HEK293T (cell line): ENCODE results near the gene DENND1B.

Experiments
- BHLHE40 ChIP-seq: fragments of 450-650 bp; IDR thresholded peaks from 2 replicates; pipeline ENCODE4 v1.6.1; 2016; ENCODE audit warnings: mild to moderate bottlenecking, moderate library complexity, borderline replicate concordance
- ELF4 ChIP-seq: fragments of 450-650 bp; IDR thresholded peaks from 2 replicates; pipeline ENCODE4 v1.6.1; 2017; ENCODE audit warnings: antibody characterized with exemption
- FOXA1 ChIP-seq: fragments of 450-650 bp; IDR thresholded peaks from 2 replicates; pipeline ENCODE4 v1.6.1; 2016; ENCODE audit warnings: mild to moderate bottlenecking
- FOXK2 ChIP-seq: fragments of 450-650 bp; IDR thresholded peaks from 2 replicates; pipeline ENCODE4 v1.6.1; 2016; ENCODE audit warnings: mild to moderate bottlenecking
- FOXM1 ChIP-seq: fragments of 450-650 bp; IDR thresholded peaks from 2 replicates; pipeline ENCODE4 v1.6.1; 2017; ENCODE audit warnings: mild to moderate bottlenecking, borderline replicate concordance
- HDGF ChIP-seq: fragments of 450-650 bp; IDR thresholded peaks from 2 replicates; pipeline ENCODE4 v1.6.1; 2017; ENCODE audit warnings: antibody characterized with exemption, borderline replicate concordance
- LEF1 ChIP-seq: fragments of 450-650 bp; IDR thresholded peaks from 2 replicates; pipeline ENCODE4 v1.6.1; 2017; ENCODE audit warnings: mild to moderate bottlenecking, borderline replicate concordance
- PKNOX1 ChIP-seq: fragments of 450-650 bp; IDR thresholded peaks from 2 replicates; pipeline ENCODE4 v1.6.1; 2016
- SP1 ChIP-seq: fragments of 450-650 bp; IDR thresholded peaks from 2 replicates; pipeline ENCODE4 v1.6.1; 2017
- SUZ12 ChIP-seq: fragments of 450-650 bp; IDR thresholded peaks from 2 replicates; pipeline ENCODE4 v1.6.1; 2016; ENCODE audit warnings: mild to moderate bottlenecking
- TARDBP ChIP-seq: fragments of 450-650 bp; IDR thresholded peaks from 2 replicates; pipeline ENCODE4 v1.6.1; 2016
- ZNF384 ChIP-seq: fragments of 450-650 bp; IDR thresholded peaks from 2 replicates; pipeline ENCODE4 v1.6.1; 2016

- no peak for TF ChIP-seq SP1
- no peak for TF ChIP-seq FOXK2
- TF ChIP-seq TARDBP, result no peak
- no peak for TF ChIP-seq FOXA1
- no peak for TF ChIP-seq ZNF384
- TF ChIP-seq LEF1, result no peak
- TF ChIP-seq BHLHE40, result no peak
- no peak for TF ChIP-seq FOXM1
- TF ChIP-seq SUZ12, result no peak
- no peak for TF ChIP-seq HDGF
- TF ChIP-seq PKNOX1, result no peak
- no peak for TF ChIP-seq ELF4
Measured at GRCh38 chr1:197737916-197738315, 37.4 kb downstream of the DENND1B start.
